Measurements from ENCODE around the gene WFDC10B.
"Not testable (repeated sequence)": the region's sequence is repeated elsewhere in the genome, so short reads cannot be mapped to it uniquely, and the experiment has no call there.

Gene WFDC10B

DNA sequence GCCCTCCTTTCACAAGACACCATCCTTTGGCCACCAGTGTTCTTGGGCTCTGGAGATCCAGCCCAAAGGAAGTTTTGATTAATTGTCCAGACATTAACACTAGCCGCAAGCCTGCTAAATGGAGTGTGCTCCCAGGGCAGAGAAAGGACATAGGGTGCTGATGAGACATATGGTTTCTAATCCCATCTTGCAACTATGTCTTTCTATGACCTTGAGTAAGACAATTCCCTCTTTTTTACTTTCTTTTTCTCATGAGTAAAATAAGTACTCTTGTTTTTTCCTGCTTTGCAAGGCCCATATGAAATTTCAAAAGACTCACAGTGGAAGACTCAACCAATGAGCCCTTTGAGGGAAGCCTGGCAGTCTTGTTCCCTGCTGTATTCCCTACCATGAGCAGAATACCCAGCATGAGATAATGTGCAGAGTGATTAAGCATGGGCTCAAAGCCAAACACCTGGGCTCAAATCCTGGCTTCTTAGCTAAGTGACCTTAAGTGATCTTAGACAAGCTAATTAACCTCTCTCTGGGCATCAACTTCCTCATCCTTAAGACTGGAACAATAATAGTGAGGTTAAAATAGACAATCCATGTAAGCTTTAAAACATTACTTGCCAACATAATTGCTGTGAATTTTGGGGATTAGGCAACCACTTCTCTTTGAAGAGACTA lies at the start of gene WFDC10B:
WFDC10B (minus strand) TSS at position 51 of the 669 bp plus-strand sequence. CDS start 19,027 bp downstream, outside the sequence.
- no peak for DNase-seq

DNA sequence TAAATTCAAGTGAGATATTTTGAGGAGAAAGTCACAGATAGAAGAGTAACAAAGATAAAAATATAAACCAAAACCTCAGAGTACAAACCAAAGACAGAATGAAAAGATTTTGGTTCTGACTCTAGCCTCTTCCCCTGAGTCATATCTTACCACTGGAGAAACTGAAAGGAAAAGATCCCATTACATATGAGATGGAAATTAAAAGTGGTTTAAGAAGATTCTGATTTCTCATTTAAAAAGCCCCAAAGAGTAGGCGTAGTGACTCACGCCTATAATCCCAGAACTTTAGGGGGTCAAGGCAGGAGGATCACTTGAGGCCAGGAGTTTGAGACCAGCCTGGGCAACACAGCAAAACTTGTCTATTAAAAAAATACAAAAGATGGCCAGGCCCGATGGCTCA lies 47.9 kb upstream of the WFDC10B start:
- DNase-seq, result no peak

DNA sequence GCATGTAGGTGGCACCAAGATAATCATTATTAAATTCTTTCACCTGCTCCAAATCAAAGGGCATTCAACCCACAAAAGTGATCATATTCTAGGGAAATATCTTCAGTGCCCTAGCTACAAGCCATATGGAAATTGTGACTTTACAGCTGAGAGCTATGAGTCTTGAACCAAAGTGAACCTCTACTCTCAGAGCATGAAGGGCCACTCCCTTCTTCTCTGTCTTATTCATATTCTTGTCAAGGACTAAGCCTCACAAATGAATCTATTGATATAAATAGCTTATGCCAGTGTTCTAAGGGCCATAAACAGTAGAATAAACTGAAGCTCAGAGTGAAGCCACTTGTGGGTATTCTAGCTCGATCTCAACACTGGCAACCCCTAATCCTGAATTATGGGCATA lies 46.9 kb upstream of the WFDC10B start:
- DNase-seq, result no peak

DNA sequence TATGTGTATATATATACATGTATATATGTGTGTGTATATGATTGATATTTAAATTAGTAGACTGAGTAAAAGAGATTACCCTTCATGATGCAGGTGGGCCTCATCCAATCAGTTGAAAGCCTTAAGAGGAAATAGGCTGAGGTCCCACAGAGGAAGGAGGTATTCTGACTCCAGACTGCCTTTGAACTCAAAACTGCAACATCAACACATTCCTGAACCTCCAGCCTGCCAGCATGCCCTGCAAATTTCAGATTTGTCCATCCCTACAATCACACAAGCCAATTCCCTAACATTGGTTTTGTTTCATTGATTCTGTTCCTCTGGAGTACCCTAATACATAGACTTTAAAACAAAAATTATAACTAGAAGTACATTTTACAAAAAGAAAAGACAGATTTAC lies 40.2 kb upstream of the WFDC10B start:
- DNase-seq, result no peak

DNA sequence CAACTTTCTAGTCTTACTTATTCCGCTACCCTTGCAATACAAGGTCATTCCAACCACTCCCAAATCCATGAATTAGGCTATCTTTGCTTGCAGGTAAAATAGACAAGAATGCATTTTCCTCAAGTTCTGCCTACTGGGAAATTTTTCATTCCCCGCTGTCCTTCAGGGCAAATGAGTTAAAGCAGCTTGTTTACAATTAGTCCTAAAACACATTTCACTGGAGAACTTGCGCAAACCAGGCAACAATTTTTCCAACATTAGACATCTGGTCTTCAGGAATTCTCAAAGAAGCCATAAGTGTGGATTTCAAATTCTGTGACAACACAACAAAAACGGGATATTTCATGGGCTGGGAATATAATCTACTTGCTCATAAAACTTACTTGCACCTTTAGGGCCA lies 37.8 kb upstream of the WFDC10B start:
- DNase-seq, result no peak

DNA sequence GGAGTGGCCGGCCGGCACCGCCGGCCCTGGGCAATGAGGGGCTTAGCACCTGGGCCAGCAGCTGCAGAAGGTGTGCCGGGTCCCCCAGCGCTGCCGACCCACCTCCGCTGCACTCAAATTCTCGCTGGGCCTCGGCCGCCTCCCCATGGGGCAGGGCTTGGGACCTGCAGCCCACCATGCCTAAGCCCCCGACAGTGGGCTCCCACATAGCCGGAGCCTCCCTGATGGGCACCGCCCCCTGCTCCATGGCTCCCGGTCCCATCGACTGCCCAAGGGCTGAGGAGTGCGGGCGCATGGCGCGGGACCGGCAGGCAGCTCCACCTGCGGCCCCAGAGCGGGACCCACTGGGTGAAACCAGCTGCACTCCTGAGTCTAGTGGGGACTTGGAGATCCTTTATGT lies 31.2 kb upstream of the WFDC10B start:
- DNase-seq, result no peak

DNA sequence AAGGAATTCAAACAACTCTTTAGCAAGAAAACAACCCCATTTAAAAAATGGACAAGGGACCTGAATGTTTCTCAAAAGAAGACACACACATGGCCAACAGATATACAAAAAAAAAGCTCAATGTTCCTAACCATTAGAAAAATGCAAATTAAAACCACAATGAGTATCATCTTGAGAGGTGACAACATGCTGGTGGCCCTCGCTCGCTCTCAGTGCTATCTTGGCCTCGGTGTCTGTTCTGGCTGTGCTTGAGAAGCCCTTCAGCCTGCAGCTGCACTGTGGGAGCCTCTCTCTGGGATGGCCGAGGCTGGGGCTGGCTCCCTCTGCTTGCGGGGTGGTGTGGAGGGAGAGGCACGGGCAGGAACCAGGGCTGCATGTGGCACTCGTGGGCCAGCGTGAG lies 30.7 kb upstream of the WFDC10B start:
- no peak for DNase-seq

DNA sequence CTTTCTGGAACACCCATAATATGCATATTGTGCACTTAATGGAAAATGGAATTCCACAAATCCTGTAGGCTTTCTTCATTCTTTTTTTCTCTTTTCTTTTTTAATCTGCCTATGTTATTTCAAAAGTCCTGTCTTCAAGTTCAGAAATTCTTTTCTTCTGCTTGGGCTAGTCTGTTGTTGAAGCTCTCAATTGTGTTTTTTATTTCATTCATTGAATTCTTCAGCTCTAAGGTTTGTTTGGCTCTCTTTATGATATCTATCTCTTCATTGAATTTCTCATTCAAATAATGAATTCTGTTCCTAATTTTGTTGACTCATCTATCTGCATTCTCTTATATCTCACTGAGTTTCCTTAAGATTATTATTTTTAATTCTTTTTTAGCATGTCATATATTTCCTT lies 27.4 kb upstream of the WFDC10B start:
- no peak for DNase-seq

DNA sequence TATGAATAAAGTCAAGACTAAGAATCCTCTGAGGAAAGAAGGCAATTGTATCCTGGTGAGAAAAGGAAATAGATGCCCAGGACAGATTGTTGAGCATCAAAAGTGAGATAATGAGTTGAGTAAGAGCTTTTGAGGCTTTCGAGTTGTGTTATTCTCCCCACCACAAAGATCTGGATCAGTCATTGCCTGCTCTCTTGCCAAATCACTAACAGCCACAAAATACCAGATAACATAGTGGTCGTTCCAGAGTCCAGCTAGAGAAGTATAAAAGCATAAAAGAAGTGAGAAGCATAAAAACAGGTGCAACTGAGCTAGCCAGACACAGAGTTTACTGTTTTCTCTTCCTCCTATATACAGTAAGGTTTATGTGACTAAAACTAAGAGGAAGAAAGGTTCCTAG lies 22.2 kb upstream of the WFDC10B start:
- DNase-seq, result no peak

DNA sequence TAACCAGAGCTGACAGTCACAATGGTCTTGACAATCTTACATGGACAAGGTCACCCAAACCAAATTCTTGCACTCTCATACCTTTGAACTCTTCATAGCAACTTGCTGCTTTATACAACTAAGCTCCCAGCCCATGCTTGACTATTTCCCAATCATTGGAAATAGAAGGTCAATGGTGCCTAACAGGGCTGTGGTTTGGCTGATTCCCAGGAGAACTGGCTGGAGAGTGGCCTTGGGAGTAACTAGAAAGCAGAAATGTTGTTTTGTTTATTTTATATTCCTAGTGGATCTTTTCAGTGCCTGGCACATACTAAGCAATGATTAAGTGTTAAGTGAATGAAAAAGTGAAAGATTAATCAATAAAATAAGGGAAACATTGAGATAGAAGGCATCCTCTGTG lies 20.3 kb upstream of the WFDC10B start:
- DNase-seq, result no peak

DNA sequence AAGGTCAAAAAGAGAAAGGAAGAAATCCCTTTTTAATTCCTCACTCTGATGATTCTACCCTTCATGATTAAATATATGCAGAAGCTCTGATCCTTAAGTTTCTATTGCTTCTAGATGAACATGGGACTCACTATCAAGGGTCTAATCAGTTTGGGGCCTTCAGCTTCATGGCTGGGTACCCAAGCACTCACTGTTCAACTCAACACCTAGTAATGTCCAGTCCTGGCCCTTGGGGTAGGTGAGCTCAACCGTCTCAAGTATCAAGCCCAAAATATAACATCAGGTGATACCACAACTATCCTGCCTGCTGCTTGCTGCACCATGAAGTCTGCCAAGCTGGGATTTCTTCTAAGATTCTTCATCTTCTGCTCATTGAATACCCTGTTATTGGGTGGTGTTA lies 17.2 kb upstream of the WFDC10B start, which contains the start of gene SPINT4:
SPINT4 (plus strand) TSS at position 301 of the 400 bp plus-strand sequence; CDS start at position 322, 21 bp downstream.
- DNase-seq, result no peak

DNA sequence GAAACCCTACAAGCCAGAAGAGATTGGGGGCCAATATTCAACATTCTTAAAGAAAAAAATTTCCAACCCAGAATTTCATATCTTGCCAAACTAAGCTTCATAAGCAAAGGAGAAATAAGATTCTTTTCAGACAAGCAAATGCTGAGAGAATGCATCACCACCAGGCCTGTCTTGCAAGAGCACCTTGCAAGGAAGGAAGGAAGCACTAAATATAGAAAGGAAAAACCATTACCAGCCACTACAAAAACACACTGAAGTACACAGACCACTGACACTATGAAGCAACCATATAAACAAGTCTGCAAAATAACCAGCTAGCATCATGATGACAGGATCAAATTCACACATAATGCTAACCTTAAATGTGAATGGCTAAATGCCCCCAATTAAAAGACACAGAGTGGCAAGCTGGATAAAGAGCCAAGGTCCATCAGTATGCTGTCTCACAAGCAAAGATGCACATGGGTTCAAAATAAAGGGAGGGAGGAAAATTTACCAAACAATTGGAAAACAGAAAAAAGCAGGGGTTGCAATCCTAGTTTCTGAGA lies 11.4 kb upstream of the WFDC10B start:
- not testable (repeated sequence) for DNase-seq

DNA sequence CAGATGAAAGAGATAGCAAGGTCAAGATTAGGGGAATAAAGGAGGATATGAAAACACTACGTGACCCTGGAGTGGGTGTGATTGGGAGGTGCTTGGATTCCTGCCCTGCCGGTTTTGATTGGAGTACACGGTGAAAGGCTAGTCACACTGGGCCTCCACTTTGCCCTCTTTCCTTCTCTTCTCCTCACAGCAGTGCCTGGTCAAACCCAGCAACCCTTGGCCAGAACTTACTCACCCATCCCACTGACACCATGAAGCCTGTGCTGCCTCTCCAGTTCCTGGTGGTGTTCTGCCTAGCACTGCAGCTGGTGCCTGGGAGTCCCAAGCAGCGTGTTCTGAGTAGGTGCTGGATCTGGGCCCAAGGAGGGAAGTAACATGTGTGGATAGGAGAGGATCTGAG lies 2.9 kb downstream of the WFDC10B start, which contains the start of gene WFDC13:
WFDC13 (plus strand) TSS at position 166 of the 400 bp plus-strand sequence; CDS start at position 252, 86 bp downstream.
- DNase-seq, result no peak

DNA sequence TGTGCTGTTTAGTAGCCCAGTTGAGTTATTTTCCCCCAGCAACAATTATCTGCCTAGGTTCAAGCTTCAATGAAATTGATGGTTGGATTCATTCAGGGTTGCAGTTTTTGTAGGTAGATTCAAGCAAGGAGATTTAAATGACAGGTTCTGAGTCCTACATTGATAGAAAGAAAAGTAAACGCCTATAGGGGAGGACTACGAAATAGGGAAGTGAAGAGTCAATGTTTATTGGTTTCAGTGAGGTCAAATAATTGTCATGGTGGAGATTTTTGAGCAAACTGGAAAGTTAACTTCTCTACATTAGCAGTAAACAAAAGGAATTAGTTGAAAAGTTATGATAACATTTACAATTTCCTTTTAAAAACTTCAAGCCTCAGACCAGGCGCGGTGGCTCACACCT lies 3.7 kb downstream of the WFDC10B start:
- DNase-seq, result no peak

DNA sequence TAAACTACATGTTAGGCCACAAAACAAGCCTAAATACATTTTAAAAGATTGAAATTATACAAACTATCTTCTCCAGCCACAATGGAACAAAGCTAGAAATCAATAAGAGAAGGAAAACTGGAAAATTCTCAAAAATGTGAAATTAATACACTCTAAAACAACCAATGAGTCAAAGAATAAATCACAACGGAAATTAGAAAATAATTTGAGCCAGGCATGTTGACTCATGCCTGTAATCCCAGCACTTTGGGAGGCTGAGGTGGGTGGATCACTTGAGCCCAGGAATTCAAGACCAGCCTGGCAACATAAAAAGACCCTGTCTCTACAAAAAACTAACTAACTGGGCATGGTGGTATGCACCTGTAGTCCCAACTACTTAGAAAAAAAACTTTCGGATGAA lies 9.3 kb downstream of the WFDC10B start:
- no peak for DNase-seq

DNA sequence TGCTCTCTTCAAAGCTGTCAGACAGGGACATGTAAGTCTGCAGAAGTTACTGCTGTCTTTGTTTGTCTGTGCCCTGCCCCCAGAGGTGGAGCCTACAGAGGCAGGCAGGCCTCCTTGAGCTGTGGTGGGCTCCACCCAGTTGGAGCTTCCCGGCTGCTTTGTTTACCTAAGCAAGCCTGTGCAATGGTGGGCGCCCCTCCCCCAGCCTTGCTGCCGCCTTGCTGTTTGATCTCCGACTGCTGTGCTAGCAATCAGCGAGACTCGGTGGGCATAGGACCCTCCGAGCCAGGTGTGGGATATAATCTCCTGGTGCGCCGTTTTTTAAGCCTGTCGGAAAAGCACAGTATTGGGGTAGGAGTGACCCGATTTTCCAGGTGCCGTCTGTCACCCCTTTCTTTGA lies 11.5 kb downstream of the WFDC10B start:
- DNase-seq, result not testable (repeated sequence)

DNA sequence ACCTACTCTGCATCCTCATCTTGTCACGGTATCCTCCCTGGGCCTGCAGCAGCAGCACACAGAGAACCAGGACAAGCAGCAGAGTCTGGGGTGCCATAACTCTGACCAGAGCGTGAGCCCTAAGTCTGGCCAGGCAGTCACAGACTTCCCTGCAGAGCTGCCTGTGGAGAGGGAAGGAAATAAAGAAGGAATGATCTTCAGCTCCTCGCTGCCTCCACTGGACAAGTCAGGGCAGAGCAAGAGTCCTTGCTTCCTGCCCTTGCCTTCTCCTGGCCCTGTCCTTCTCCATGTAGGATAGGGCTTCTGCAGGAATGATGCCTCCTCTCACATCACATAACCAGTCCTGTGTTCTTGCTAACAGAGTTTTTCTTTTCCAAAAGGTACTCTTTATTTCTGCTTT lies 18.9 kb downstream of the WFDC10B start:
- DNase-seq, result no peak

DNA sequence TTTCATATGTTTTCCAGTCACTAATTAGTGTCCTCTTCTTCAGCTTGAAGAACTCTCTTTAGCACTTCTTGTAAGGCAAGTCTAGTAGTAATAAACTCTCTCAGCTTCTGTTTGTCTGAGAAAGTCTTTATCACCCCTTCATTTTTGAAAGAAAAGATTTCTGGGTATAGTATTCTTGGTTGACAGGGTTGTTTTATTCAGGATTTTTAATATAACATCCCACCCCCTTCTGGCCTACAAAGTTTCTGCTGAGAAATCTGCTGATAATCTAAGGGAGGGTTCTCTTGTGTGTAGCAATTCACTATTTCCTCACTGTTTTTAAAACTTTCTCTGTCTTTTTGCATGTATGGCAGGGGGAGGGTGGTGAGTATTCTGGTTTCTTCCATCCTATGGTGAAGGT lies 25.2 kb downstream of the WFDC10B start:
- no peak for DNase-seq

DNA sequence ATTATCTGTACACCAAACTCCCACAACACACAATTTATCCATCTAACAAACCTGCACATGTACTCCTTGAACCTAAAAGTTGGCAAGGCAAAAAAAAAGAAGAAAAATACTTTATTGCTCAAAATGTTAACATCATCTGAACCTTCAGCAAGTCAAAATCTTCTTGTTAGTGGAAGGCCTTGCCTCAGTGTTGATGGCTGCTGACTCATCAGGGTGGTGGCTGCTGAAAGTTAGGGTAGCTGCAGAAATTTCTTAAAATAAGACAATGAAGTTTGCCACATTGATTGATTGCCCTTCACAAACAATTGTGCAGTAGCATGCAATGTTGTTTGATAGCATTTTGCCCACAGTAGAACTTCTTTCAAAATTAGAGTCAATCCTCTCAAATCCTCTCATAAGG lies 32.1 kb downstream of the WFDC10B start:
- DNase-seq, result no peak

DNA sequence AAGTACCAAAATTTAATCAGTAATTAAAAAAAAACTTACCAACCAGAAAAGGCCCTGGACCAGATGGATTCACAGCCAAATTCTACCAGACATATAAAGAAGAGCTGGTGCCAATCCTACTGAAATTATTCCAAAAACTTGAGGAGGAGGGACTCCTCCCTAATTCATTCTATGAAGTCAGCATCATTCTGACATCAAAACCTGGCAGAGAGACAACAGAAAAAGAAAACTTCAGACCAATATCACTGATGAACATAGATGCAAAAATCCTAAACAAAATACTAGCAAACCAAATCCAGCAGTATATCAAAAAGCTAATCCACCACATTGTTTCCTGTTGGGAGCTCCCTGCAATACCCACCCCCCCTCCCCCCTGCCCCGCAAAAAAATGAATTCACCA lies 34.7 kb downstream of the WFDC10B start, which contains the start of gene WFDC11:
WFDC11 (minus strand) TSS at position 101 of the 400 bp plus-strand sequence. CDS start 19,639 bp downstream, outside the sequence.
- no peak for DNase-seq

DNA sequence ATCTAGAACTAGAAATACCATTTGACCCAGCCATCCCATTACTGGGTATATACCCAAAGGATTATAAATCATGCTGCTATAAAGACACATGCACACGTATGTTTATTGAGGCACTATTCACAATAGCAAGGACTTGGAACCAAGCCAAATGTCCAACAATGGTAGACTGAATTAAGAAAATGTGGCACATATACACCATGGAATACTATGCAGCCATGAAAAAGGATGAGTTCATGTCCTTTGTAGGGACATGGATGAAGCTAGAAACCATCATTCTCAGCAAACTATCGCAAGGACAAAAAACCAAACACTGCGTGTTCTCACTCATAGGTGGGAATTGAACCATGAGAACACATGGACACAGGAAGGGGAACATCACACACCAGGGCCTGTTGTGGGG lies 47.8 kb downstream of the WFDC10B start:
- not testable (repeated sequence) for DNase-seq

DNA sequence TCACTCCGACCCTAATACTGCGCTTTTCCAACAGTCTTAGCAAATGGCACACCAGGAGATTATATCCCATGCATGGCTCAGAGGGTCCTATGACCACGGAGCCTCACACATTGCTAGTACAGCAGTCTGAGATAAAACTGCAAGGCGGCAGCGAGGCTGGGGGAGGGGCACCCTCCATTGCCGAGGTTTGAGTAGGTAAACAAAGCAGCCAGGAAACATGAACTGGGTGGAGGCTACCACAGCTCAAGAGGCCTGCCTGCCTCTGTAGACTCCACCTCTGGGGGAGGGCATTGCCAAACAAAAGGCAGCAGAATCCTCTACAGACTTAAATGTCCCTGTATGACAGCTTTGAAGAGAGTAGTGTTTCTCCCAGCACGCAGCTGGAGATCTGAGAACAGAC lies 53.1 kb downstream of the WFDC10B start:
- DNase-seq, result not testable (repeated sequence)

DNA sequence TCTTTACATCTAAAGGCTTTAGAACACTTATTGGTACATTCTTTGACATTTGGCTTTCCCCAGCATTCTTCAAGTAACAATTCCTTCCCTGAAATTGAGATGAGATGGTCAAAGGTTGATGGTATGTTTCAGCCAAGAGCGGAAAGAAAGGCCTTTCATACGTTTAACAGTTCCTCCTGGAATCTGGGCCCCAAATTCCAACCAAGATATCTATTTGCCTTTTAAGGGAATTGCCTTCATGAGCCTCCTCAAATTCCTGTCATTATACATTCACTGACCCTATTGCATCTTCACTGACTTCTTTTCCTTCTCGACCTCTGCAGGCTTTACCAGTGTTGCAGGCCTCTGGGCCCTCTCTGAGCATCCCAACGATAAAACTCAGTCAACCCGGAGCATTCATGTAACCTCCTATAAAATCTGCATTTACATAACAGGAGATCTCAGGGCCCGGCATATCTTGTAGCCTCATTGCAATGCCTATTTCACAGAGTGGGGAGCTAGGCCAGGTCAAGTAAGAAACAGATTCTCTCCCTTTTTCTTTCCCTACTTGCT lies 55.4 kb downstream of the WFDC10B start:
- no peak for DNase-seq

DNA sequence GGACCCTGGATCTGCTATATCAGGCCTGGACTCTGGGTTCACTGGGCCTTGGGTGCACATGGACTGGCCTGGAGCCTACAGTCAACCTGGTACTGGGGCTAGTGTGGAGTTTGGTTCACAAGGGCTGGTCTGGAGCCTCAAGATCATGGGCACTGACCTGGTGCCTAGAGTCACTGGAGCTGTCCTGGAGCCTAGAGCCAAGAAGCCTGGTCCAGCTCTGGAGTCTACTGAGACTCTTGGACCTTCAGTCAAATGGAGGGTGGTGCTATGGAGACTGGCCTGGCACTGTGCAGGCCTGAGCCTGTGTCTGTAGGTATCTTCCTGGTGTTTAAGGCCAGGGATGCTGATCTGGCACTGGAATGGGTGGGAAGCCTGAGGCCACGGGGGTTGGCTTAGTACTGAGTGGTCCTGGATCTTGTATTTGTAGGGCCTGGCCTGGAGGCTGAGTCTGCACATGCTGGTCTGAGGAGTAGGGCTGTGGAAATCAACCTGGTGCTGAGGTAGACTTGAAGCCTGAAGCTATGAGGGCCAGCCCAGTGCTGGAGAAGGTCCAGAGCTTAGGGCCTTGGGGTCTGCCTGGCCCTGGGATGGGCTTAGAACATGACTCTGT lies 57.3 kb downstream of the WFDC10B start:
- no peak for DNase-seq

Data from NCI-H2081 treated with DMSO at 0.1 percent for 48 hours (cell line).